Naive thymus-derived CD4-positive, alpha-beta T cell (primary cell): Measurements from ENCODE around the gene NAV3. TPM values are rescaled to one million over a fixed set of nuclear protein-coding genes. Genes with fewer than 3 reads are reported as not detected.

Experiments used
- ATAC-seq: fragments of 150-1000 bp; cut with Tn5 transposase; 2 replicates; pipeline ENCODE4 v1.10.0; 2021; ENCODE audit warnings: mild to moderate bottlenecking, moderate library complexity
- CTCF ChIA-PET: fragments of 350-600 bp; sonication (Branson Sonifier 250); formaldehyde crosslinking; loops from one replicate; lab custom pipeline; 2021; ENCODE audit warnings: antibody characterized with exemption; lab: Charles Lee
- POLR2A ChIA-PET: fragments of 350-600 bp; sonication (Branson Sonifier 250); formaldehyde crosslinking; loops from one replicate; lab custom pipeline; 2021; ENCODE audit warnings: antibody characterized with exemption, inconsistent platforms; lab: Charles Lee
- DNase-seq, 9 donors: peaks; one replicate each; pipeline versions ENCODE4 v3.0.0 to v3.0.0-alpha.2; 2020 to 2022; ENCODE audit warnings: mixed read lengths in 1 of 9
- H3K27ac ChIP-seq: one replicate; pipeline ENCODE4 v1.7.0; 2013; ENCODE audit warnings: mild to moderate bottlenecking, low read depth, low read length, moderate library complexity
- H3K27me3 ChIP-seq, 2 donors: one replicate each; pipeline ENCODE4 v1.7.0; 2013; ENCODE audit warnings: low read length in 2 of 2, mild to moderate bottlenecking in 2 of 2, moderate library complexity in 2 of 2; ENCODE audit not compliant: control insufficient read depth in 2 of 2, insufficient read depth in 2 of 2
- H3K36me3 ChIP-seq, 3 experiments: 1 replicate in 2 of 3; 2 replicates in 1 of 3; pipeline ENCODE4 v1.7.0; 2013; ENCODE audit warnings: low read length in 3 of 3, mild to moderate bottlenecking in 3 of 3, moderate library complexity in 1 of 3; ENCODE audit not compliant: insufficient read depth in 3 of 3, control insufficient read depth in 2 of 3
- H3K4me1 ChIP-seq, 2 donors: one replicate each; pipeline ENCODE4 v1.7.0; 2013; ENCODE audit warnings: low read length in 2 of 2, mild to moderate bottlenecking in 2 of 2, moderate library complexity in 1 of 2; ENCODE audit not compliant: control insufficient read depth in 2 of 2, insufficient read depth in 2 of 2
- H3K4me3 ChIP-seq: 2 replicates; pipeline ENCODE4 v1.7.0; 2013; ENCODE audit warnings: mild to moderate bottlenecking, low read length
- H3K9me3 ChIP-seq, 3 experiments: 1 replicate in 2 of 3; 2 replicates in 1 of 3; pipeline ENCODE4 v1.7.0; 2013; ENCODE audit warnings: low read length in 3 of 3; ENCODE audit not compliant: control insufficient read depth in 2 of 3
- H3K27ac Mint-ChIP-seq, 9 donors: one replicate each; pipeline ENCODE4 v1.8.0; 2020 to 2022; ENCODE audit warnings: mixed read lengths in 9 of 9, mild to moderate bottlenecking in 8 of 9, moderate library complexity in 5 of 9, inconsistent platforms in 2 of 9
- H3K27me3 Mint-ChIP-seq, 5 donors: one replicate each; pipeline ENCODE4 v1.8.0; 2021 to 2022; ENCODE audit warnings: mixed read lengths in 5 of 5, mild to moderate bottlenecking in 1 of 5
- H3K36me3 Mint-ChIP-seq, 5 donors: one replicate each; pipeline ENCODE4 v1.8.0; 2020 to 2022; ENCODE audit warnings: mixed read lengths in 5 of 5, mild to moderate bottlenecking in 3 of 5, inconsistent platforms in 1 of 5
- H3K4me1 Mint-ChIP-seq, 7 donors: one replicate each; pipeline ENCODE4 v1.8.0; 2020 to 2022; ENCODE audit warnings: mixed read lengths in 7 of 7, mild to moderate bottlenecking in 3 of 7, inconsistent platforms in 1 of 7
- H3K4me3 Mint-ChIP-seq, 10 donors: one replicate each; pipeline ENCODE4 v1.8.0; 2020 to 2022; ENCODE audit warnings: mild to moderate bottlenecking in 10 of 10, mixed read lengths in 10 of 10, moderate library complexity in 6 of 10, inconsistent platforms in 2 of 10
- H3K9me3 Mint-ChIP-seq, 11 donors: one replicate each; pipeline ENCODE4 v1.8.0; 2020 to 2022; ENCODE audit warnings: mixed read lengths in 11 of 11, mild to moderate bottlenecking in 4 of 11, inconsistent platforms in 1 of 11, moderate library complexity in 1 of 11
- intact Hi-C, 2 donors: fragments of 100-400 bp; cut with micrococcal nuclease; formaldehyde crosslinking; loops; one replicate each; pipeline ENCODE4 v1.15.1; 2023
- polyA plus RNA-seq, 2 donors: library from polyadenylated mRNA; unstranded; fragments of 300-500 nt; fragmentation: Illumina TruSeq; gene quantifications; one replicate each; pipeline ENCODE4 v1.2.3, GENCODE V29; 2021
- total RNA-seq, 6 experiments: library from RNA in 5 of 6; stranded (reverse) in 5 of 6; gene quantifications; 1 replicate in 5 of 6; 2 replicates in 1 of 6; pipeline ENCODE4 v1.2.3 and lab custom pipeline; 2021 to 2026

Gene NAV3
- total and polyA plus RNA-seq, 7 experiments from 2014 or later: not detected

GRCh38 chr12:78156751-78157150 lies 326.1 kb downstream of the NAV3 start:
- ATAC-seq: no peak
- Mint-ChIP-seq H3K36me3 (no peaks in the 10 kb centered on the region), H3K27ac (no peak overlapping the region), H3K27me3 (no peaks in the 10 kb centered on the region), H3K4me1 (no peaks in the 10 kb centered on the region), H3K4me3 (no peak overlapping the region), H3K9me3 (peaks cover 0 to 12% (median 4%) of the 10 kb centered on the region in 11 donors)
- Histone ChIP-seq H3K4me1 (no peaks in the 10 kb centered on the region), H3K27ac (no peak overlapping the region), H3K9me3 (no peaks in the 10 kb centered on the region), H3K36me3 (no peaks in the 10 kb centered on the region), H3K4me3 (no peak overlapping the region), H3K27me3 (no peaks in the 10 kb centered on the region)
- POLR2A ChIA-PET: no interaction called here
- DNase-seq: no peak
- CTCF ChIA-PET: no interaction called here
- intact Hi-C loops: no loop called here

- no peaks in the 10 kb centered on the region for H3K27me3 Mint-ChIP-seq
- Histone ChIP-seq H3K9me3 (no peaks in the 10 kb centered on the region), H3K4me3 (no peak overlapping the region), H3K27me3 (no peaks in the 10 kb centered on the region), H3K4me1 (no peaks in the 10 kb centered on the region), H3K36me3 (no peaks in the 10 kb centered on the region), H3K27ac (no peak overlapping the region)
- ChIA-PET POLR2A (no interaction called here), CTCF (no interaction called here)
- no peak for DNase-seq
- intact Hi-C loops: no loop called here
- H3K4me3 Mint-ChIP-seq: no peak overlapping the region
- H3K36me3 Mint-ChIP-seq: no peaks in the 10 kb centered on the region
- peaks cover 0 to 12% (median 4%) of the 10 kb centered on the region in 11 donors for H3K9me3 Mint-ChIP-seq
- H3K27ac Mint-ChIP-seq: no peak overlapping the region
- H3K4me1 Mint-ChIP-seq: no peaks in the 10 kb centered on the region
- ATAC-seq: no peak
These were observed 326.5 kb downstream of the NAV3 start for GRCh38 chr12:78157199-78157598.

- Histone ChIP-seq H3K36me3 (no peaks in the 10 kb centered on the region), H3K4me1 (no peaks in the 10 kb centered on the region), H3K27ac (no peak overlapping the region), H3K4me3 (no peak overlapping the region), H3K9me3 (no peaks in the 10 kb centered on the region), H3K27me3 (no peaks in the 10 kb centered on the region)
- Mint-ChIP-seq H3K27me3 (no peaks in the 10 kb centered on the region), H3K9me3 (peaks cover 0 to 4% (median 0%) of the 10 kb centered on the region in 11 donors), H3K27ac (no peak overlapping the region), H3K4me1 (no peaks in the 10 kb centered on the region), H3K4me3 (no peak overlapping the region), H3K36me3 (no peaks in the 10 kb centered on the region)
- intact Hi-C loops: no loop called here
- ChIA-PET POLR2A (no interaction called here), CTCF (no interaction called here)
- no peak for DNase-seq
- ATAC-seq: no peak
These were observed 333.5 kb downstream of the NAV3 start for GRCh38 chr12:78164154-78164553.

- Mint-ChIP-seq H3K27me3 (no peaks in the 10 kb centered on the region), H3K9me3 (peaks cover 0 to 9% (median 0%) of the 10 kb centered on the region in 11 donors), H3K4me1 (no peaks in the 10 kb centered on the region), H3K4me3 (no peak overlapping the region), H3K36me3 (no peaks in the 10 kb centered on the region), H3K27ac (no peak overlapping the region)
- DNase-seq (no peak), ATAC-seq (no peak)
- Histone ChIP-seq H3K4me1 (no peaks in the 10 kb centered on the region), H3K27me3 (no peaks in the 10 kb centered on the region), H3K27ac (no peak overlapping the region), H3K9me3 (no peaks in the 10 kb centered on the region), H3K36me3 (no peaks in the 10 kb centered on the region), H3K4me3 (no peak overlapping the region)
- ChIA-PET CTCF (no interaction called here), POLR2A (no interaction called here)
- intact Hi-C loops: no loop called here
These were observed 336.8 kb downstream of the NAV3 start for GRCh38 chr12:78167510-78167909.

- no peaks in the 10 kb centered on the region for H3K36me3 Mint-ChIP-seq
- ATAC-seq (no peak), DNase-seq (no peak)
- Histone ChIP-seq H3K36me3 (no peaks in the 10 kb centered on the region), H3K9me3 (no peaks in the 10 kb centered on the region), H3K4me3 (no peak overlapping the region), H3K27me3 (no peaks in the 10 kb centered on the region), H3K4me1 (no peaks in the 10 kb centered on the region), H3K27ac (no peak overlapping the region)
- no peak overlapping the region for H3K4me3 Mint-ChIP-seq
- no peaks in the 10 kb centered on the region for H3K4me1 Mint-ChIP-seq
- CTCF ChIA-PET: no interaction called here
- H3K27me3 Mint-ChIP-seq: no peaks in the 10 kb centered on the region
- POLR2A ChIA-PET: no interaction called here
- intact Hi-C loops: no loop called here
- peaks cover 0 to 7% (median 0%) of the 10 kb centered on the region in 11 donors for H3K9me3 Mint-ChIP-seq
- no peak overlapping the region for H3K27ac Mint-ChIP-seq
These were observed 340.4 kb downstream of the NAV3 start for GRCh38 chr12:78171061-78171460.

- Histone ChIP-seq H3K9me3 (no peaks in the 10 kb centered on the region), H3K4me3 (no peak overlapping the region), H3K27ac (no peak overlapping the region), H3K4me1 (no peaks in the 10 kb centered on the region), H3K27me3 (no peaks in the 10 kb centered on the region), H3K36me3 (no peaks in the 10 kb centered on the region)
- Mint-ChIP-seq H3K4me3 (no peak overlapping the region), H3K36me3 (no peaks in the 10 kb centered on the region), H3K4me1 (no peaks in the 10 kb centered on the region), H3K9me3 (peaks cover 0 to 7% (median 0%) of the 10 kb centered on the region in 11 donors), H3K27me3 (no peaks in the 10 kb centered on the region), H3K27ac (no peak overlapping the region)
- intact Hi-C loops: no loop called here
- ATAC-seq: no peak
- CTCF ChIA-PET: no interaction called here
- POLR2A ChIA-PET: no interaction called here
- no peak for DNase-seq
These were observed 345.9 kb downstream of the NAV3 start for GRCh38 chr12:78176643-78177042.

GRCh38 chr12:78177298-78177697 lies 346.6 kb downstream of the NAV3 start:
- Mint-ChIP-seq H3K4me1 (no peaks in the 10 kb centered on the region), H3K4me3 (no peak overlapping the region), H3K9me3 (peaks cover 0 to 7% (median 0%) of the 10 kb centered on the region in 11 donors), H3K27me3 (no peaks in the 10 kb centered on the region), H3K27ac (no peak overlapping the region), H3K36me3 (no peaks in the 10 kb centered on the region)
- DNase-seq: no peak
- Histone ChIP-seq H3K27ac (no peak overlapping the region), H3K36me3 (no peaks in the 10 kb centered on the region), H3K9me3 (no peaks in the 10 kb centered on the region), H3K4me3 (no peak overlapping the region), H3K4me1 (no peaks in the 10 kb centered on the region), H3K27me3 (no peaks in the 10 kb centered on the region)
- ATAC-seq: no peak
- ChIA-PET CTCF (no interaction called here), POLR2A (no interaction called here)
- intact Hi-C loops: no loop called here
